RCC 7860 (cell line): Measurements from ENCODE around the gene REC114.
"Not testable (repeated sequence)": the region's sequence is repeated elsewhere in the genome, so short reads cannot be mapped to it uniquely, and the experiment has no call there.

Source experiments
- DNase-seq: peaks from one replicate; pipeline ENCODE4 v3.0.0-alpha.2; 2015; ENCODE audit warnings: low spot score
- FAIRE-seq: peaks from 2 replicates; lab custom pipeline; 2012; peaks lifted over from hg19 to GRCh38; lab: Jason Lieb, UNC

REC114 gene

GRCh38 chr15:73572296-73572695, 129.3 kb downstream of the REC114 start:
- DNase-seq (no peak), FAIRE-seq (no peak)

GRCh38 chr15:73573037-73573436, 130.1 kb downstream of the REC114 start:
- DNase-seq (no peak), FAIRE-seq (no peak)

- DNase-seq = no peak
- no peak for FAIRE-seq
Observed at GRCh38 chr15:73573572-73573971, 130.6 kb downstream of the REC114 start.

DNA sequence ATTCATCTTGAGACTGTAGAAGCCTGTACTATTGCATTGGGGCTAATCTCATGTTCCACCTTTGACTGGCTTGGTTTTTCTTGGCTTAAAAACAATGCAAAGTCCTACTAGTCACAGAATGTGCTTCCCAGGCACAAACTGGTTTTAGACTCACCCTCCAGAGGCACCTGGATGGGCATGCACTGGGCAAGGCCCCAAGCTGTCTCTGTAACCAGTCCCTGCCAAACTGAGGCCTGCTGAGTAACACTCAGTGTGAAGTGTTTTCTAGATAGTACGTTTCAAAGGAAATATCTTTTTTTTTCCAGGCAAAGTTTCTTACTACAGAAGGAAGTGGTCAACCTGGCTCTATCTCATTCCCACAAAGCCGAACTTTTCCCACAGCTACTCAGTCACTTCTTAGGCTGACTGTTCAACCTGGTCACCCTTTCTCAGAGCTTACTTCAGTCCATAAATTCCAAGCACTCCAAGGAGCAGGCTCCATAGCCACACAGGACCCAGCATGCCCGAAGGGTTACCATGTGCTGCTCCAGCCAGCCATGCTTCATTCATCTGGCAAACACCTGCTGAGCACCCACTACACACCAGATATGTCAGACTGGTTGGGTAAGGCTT, 132.8 kb downstream of the REC114 start:
- no peak for FAIRE-seq
- DNase-seq = no peak

GRCh38 chr15:73577593-73577992, 134.6 kb downstream of the REC114 start:
- not testable (repeated sequence) for DNase-seq, FAIRE-seq

DNA sequence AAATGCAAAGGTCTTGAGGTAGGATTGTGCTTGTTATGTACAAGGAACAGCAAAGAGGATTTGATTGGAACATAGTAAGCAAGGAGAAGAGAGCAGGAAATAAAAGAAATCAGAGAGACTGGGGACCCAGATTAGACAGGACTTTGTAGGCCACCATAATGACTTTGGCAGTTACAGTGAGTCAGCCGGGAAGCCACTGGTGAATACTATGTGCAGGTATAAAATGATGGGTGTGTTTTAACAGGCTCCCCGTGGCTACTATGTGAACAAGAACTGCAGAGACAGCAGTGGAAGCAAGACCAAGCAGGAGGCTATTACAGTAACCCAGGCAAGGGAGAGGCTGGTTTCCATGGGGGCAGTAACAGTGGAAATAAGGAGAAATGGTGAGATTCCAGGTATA, 135.1 kb downstream of the REC114 start:
- no peak for FAIRE-seq
- DNase-seq = no peak

DNA sequence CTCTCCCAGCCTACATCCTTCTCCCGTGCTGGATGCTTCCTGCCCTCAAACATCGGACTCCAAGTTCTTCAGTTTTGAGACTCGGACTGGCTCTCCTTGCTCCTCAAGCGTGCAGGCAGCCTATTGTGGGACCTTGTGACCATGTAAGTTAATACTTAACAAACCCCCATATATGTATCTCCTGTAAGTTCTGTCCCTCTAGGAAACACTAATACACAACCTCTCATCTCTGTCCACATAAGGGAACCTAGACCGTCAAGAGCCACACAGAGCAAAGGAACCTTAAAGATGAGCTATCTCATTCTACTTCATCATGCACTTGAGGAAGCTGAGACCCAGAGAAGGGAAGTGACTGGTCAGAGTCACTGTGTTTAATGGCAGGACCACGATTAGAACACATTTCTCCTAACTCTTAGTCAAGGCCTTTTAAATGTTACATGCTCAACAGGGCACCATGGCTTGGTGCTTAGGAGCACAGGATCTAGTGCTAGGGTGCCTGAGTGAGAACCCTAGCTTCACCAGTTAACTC, 140.0 kb downstream of the REC114 start:
- DNase-seq (no peak), FAIRE-seq (no peak)

DNA sequence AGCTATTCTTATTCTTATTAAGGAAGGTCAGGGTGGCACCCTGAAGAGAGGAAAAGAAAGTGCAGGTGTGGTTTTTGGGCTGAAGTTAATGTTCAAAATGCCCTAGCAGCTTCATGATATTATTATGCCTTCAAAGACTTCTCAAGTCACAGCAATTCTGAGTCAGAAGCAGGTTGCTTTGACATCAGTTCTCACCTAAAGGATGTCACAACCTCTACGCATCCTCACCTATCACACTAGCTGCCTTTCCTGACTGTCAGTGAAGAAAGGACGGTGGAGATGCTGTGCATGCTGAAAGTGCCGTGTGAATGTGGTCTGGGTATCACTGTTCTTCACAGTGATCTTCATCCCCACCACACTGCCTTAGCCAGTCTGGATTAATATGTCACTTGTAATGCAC, 140.6 kb downstream of the REC114 start:
- no peak for FAIRE-seq
- DNase-seq = no peak

- DNase-seq = no peak
- FAIRE-seq = no peak
Observed at GRCh38 chr15:73584699-73585420, 141.9 kb downstream of the REC114 start.

DNA sequence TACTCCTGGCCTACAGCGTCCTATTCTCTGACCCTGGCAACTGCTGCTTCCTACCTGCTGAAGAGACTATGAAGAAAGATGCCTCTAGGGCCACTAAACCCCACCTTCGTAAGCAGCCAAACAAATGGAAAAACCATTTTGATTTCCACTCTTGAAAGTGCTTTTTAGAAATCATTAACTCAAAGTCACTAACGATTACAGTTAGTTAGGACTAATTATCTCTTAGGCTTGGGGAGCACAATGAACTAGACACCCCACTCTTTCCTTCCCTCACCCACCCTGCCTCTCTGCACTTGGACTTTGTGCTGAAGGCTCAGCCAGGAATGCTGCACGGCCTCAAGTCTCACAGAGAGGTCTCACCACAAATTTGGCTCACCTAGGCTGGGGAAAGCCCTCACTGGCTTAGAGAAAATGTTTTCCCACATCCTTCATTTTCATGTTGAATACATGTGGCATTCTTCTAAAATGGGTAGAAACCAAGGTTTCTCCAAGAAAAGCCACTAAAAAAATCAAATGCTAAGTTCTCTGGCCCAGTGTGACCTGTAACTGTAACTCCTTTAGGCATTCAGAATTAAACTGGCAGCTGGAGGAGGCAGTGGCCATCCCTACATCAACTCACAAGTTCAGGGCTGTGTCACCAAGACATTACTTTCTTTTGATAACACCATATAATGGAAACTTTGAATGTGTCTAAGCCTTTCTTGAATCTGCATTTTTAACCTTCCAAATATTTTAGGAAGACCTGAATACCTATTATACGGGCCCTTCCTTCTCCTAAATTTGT, 143.1 kb downstream of the REC114 start:
- FAIRE-seq = no peak
- no peak for DNase-seq

DNA sequence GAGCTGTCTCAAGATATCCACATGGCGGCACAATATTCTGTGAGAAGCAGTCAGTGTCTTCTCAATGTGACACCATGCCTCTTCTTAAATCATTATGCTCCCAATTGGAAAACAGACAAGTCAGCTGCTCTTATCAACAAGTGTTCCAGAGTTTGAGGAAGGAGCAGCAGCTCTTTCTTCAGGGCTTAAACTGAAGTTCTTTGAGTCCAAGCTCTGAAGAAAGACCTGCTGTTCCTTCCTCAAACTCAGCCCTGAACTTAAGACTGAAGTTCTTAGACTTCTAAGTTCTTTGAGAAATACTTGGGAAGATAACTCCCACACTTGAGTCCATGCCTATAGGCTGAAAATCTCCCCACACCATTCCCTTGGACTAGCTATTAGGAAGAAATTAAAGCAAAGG, 146.8 kb downstream of the REC114 start:
- FAIRE-seq (no peak), DNase-seq (no peak)

GRCh38 chr15:73590263-73590662, 147.3 kb downstream of the REC114 start:
- FAIRE-seq (no peak), DNase-seq (no peak)

GRCh38 chr15:73593304-73594074, 150.5 kb downstream of the REC114 start:
- DNase-seq (no peak), FAIRE-seq (no peak)

DNA sequence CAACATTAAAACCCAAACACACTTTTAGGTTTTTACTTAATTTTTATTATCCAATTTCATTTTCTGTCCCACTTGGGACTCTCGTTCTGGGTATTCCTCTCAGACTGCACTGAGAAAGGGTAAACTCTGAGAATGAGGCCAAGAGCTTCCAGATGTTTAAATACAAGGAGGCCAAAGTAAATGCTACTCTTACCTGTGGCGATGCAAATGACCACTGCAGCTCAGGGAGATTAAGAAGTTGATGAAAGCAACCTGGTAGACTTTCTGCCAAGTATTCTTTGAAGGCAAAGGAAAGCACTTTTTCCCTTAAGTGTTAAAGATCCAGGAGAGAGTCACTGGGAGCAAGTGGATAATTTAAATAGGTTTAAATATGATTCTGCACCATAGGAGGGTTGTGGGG, 151.1 kb downstream of the REC114 start:
- no peak for DNase-seq
- no peak for FAIRE-seq

DNA sequence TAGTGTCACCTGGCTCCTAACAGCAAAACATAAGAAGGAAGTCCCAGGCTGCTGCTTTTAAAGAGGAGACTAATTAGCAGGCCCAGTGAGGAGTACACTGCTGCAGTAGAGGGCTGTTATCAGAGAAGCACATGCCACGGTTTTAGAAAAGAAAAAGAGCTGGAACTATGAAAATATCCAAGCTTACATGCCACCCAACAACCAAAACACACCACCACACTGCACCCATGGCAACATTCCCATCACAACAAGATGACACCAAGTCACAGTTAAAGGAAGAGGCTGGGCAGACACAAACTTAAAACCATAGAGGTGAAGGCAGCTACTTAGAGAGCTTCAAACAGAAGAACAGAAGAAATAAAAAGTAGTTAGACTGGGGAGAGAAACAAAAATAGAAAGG, 153.2 kb downstream of the REC114 start:
- DNase-seq = no peak
- no peak for FAIRE-seq

GRCh38 chr15:73597036-73597638, 154.2 kb downstream of the REC114 start:
- DNase-seq (no peak), FAIRE-seq (no peak)

- no peak for FAIRE-seq
- no peak for DNase-seq
Observed at GRCh38 chr15:73598530-73599160, 155.7 kb downstream of the REC114 start.

DNA sequence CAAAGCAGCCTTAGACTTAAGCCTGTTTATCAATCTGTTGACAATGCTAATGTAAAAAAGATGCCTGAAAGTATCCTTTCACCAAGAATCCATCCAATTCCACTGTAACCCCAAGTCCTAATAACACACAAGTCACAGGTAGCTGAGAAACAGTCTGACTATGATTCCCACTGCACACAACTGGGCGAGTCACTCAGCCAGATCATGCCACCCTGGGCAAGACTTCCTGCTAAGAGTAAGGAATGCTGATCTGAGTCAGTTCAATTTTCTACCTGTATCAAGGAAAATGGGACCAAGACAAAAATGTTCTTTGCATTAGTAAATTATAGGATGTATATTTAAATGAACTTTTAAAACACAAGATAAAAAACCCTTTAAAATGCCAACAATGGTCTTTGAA, 157.0 kb downstream of the REC114 start:
- DNase-seq = peak; percentile 49
- FAIRE-seq = peak; percentile 75

DNA sequence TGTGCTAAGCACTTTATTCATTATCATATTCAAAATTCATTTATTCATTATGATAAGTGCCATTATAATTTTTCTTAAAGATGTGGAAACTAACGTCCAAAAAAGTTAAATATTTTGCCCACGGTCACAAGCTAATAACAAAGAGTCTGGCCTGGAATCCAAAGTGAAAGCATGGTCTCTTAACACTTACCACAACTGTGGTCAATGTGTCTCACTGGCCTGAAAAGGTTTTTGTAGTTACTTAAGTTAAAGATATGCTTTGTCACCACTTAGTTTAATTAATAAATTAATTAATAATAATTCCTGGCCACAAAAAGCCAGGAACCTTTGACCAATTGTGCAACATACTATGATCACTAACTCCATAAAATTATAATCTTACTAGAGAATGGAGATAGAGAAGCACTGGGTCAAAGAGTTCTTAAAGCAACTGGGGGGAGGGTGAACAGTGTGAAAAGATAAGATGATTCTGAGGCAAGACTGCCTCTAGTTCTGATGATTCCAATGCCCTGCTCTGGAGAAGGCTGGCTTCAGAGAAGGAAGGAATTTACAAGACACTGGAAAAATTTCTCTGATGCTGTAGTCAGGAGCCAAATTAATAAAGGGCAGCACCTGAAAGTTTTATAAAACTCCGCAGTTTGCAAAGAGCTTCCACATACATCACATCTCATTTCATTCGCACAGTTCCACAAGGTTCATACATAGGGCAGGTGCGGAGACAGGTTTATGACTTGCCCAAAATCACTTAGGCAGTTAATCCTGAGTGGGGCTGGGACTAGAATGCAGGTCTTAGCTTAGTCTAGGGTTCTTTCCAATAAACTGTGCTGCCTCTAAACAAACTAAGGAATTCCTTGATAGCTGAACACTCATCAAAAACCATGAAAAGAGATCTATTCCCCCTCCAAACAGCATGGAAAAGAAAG, 157.7 kb downstream of the REC114 start:
- no peak for FAIRE-seq

More for the DNA sequence above, 157.7 kb downstream of the REC114 start:
- no peak for DNase-seq
